Liver (tissue), 3 donors: ENCODE data around the gene PDCL2.

Experiments used
- CTCF ChIP-seq: fragments of 150-350 bp; IDR thresholded peaks from 2 replicates; pipeline ENCODE4 v1.5.1; 2017; ENCODE audit warnings: improper control_type of control experiment, low read depth, low read length; ENCODE audit not compliant: missing input control
- GABPA ChIP-seq, 2 donors: IDR thresholded peaks in 1 of 2; conservative IDR thresholded peaks in 1 of 2; 2 replicates each; pipeline ENCODE4 v1.6.1; 2016; ENCODE audit warnings: antibody characterized with exemption in 2 of 2, mild to moderate bottlenecking in 1 of 2, moderate library complexity in 1 of 2
- HNF4G ChIP-seq: IDR thresholded peaks from 2 replicates; pipeline ENCODE4 v1.6.1; 2016; ENCODE audit warnings: antibody characterized with exemption
- JUND ChIP-seq, 2 donors: IDR thresholded peaks; 2 replicates each; pipeline ENCODE4 v1.6.1; 2016; ENCODE audit warnings: antibody characterized with exemption in 2 of 2
- donor health status: healthy.
- donor health status: healthy.

- TF ChIP-seq CTCF (no peak), HNF4G (no peak), JUND (IDR thresholded peaks at IDR 0.05) (no peak), GABPA (IDR thresholded peaks at IDR 0.05 in 1 of 2, conservative IDR thresholded peaks at IDR 0.05 in 1 of 2) (no peak)
Measured at GRCh38 chr4:55539658-55540057, 52.4 kb downstream of the PDCL2 start.
